Upper lobe of left lung (tissue), 4 donors: Measurements from ENCODE around the gene RPRD1A.
"Not testable (repeated sequence)": the region's sequence is repeated elsewhere in the genome, so short reads cannot be mapped to it uniquely, and the experiment has no call there.

Experiments
- CTCF ChIP-seq, 6 experiments: fragments of 450-650 bp in 4 of 6; fragments of 200-600 bp in 2 of 6; sonication (generic) in 2 of 6; IDR thresholded peaks; one replicate each; pipeline ENCODE4 v1.5.1; 2016 to 2019; ENCODE audit warnings: antibody characterized with exemption in 6 of 6
- POLR2A ChIP-seq, 4 donors: fragments of 450-650 bp; IDR thresholded peaks; one replicate each; pipeline ENCODE4 v1.5.1; 2016 to 2017; ENCODE audit warnings: antibody characterized with exemption in 4 of 4, mild to moderate bottlenecking in 2 of 4

- TF ChIP-seq CTCF, POLR2A (IDR thresholded peaks at IDR 0.05): not testable (repeated sequence)
Observed at GRCh38 chr18:36092116-36092515, 24.8 kb upstream of the RPRD1A start.
